ENCODE measurements around the gene SH3GL1.

The SH3GL1 gene

DNA sequence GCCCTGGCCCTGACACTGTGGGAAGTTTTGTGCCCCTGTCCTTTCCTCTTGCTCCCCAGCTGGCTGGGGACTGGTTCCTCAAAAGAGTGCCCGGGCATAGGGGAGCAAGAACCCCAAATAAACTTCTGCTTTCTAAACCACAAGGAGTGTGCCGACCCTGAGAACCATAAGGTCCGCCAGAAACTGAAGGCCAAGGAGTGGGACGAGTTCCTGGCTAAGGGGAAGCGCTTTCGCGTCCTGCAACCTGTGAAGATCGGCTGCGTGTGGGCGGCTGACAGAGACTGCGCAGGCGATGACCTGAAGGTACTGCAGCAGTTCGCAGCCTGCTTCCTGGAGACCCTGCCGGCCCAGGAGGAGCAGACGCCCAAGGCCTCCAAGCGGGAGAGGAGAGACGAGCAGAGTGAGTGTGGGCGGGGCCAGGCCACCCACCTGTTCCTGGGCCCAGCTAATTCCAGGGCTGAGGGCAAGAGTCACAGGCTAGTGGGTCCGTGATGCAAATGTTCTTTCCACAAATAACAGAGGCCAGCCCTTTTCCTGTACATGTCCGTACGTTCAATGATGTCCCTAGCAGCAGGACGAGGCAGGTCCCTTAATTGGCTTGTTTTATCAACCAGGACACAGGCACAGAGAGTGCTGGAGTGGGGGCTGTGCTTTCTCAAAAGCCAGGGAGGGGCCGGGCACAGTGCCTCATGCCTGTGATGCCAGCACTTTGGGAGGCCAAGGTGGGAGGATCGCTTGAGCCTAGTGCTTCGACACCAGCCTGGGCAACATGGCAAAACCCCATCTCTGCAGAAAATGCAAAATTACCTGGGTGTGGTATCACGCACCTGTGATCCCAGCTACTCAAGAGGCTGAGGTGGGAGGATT is 31.7 kb upstream of the SH3GL1 start:
- DNase-seq (ENCODE audit: low read depth in 2 of 2) = no peak

DNA sequence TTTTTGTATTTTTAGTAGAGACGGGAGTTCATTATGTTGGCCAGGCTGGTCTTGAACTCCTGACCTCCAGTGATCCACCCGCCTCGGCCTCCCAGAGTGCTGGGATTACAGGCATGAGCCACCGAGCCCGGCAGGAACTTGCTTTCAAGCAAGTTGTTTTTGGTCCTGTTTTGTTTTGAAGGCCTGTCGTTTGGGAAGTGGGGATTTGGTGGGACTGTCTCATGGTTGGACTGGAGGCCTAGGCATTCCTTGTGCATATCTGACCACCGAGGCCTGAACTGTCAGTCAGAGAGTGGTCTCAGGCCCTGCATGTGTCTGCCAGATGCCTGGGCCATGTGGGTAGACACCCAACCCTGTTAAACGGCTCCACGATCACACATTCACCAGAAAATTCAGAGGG is 30.9 kb upstream of the SH3GL1 start:
- DNase-seq (ENCODE audit: low read depth in 2 of 2) = no peak

DNA sequence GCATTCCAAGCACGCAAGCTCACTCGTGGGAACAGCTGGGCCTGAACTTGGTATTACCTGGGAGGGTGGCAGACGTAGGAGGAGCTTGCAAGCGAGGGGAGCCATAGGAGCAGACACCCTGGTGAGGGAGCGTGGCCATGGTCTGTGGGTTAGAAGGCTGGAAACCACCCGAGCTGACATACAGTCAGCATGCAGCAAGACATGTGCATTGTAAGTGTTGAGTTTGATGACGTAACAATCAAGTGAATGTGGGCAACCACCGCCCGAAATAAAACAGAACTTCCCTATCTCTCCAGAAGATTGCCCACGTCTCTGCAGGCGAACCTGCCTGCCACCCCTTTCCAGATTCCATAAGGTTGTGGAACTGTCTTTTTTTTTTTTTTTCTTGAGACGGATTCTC is 30.4 kb upstream of the SH3GL1 start:
- DNase-seq (ENCODE audit: low read depth in 2 of 2) = no peak

DNA sequence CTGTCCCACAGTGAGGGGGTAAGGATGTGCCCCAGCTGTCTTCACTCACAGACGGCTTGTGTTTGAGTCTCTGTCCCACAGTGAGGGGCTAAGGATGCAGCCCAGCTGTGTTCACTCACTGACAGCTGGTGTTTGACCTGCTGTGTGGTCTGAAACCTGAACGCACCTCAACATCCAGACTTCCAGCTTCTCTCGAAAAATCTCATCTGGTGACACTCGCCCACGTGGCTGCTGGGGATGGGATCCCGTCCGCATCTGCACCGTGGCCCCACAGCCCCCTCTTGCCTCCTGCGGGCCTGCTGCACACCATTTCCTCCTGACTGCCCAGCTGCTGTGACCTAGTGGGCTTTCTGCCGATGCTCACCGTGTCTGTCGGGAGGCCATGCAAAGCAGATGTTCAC is 29.4 kb upstream of the SH3GL1 start:
- no peak for DNase-seq (ENCODE audit: low read depth in 2 of 2)

DNA sequence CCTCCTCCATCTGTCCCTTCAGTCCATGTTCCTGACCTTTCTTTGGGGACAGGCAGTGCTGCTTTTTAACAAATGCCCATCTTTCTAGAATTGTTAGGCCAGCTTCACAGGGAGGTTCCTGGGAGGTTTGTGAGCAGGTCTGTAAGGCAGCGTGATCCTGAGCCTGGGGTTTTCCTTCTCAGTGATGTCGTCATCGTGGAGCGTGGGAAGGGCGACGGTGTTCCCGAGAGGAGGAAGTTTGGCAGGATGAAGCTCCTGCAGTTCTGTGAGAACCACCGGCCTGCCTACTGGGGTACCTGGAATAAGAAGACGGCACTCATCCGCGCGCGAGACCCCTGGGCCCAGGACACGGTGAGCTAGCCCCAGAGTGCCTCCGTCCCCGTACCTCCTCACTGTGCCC is 28.9 kb upstream of the SH3GL1 start:
- DNase-seq (ENCODE audit: low read depth in 2 of 2) = no peak

DNA sequence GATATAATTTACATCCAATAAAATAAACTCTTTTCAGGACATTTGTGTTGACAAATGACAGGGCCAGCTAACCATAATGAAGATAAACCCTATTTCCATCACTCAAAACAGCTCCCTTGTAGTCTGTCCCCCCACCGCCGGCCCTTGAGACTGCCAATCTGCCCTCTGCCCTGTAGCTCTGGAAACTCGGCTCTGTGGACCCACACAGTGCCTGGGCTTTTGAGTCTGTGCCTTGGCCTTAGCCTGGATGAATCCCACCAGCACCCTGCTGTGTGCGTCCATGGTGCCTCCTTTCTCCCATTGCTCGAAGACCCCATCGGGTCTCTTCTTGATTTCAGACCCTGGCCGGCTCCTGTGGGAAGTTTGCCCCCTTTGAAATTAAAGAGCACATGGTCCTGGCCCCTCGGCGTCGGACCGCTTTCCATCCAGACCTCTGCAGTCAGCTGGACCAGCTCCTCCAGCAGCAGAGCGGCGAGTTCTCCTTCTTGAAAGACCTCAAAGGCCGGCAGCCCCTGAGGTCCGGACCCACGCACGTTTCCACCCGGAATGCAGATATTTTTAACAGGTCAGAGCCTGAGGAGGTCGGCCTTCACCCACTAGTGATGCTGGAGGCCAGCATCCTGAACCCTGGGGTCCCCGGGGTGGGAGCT is 28.1 kb upstream of the SH3GL1 start:
- DNase-seq (ENCODE audit: low read depth in 2 of 2) = no peak

DNA sequence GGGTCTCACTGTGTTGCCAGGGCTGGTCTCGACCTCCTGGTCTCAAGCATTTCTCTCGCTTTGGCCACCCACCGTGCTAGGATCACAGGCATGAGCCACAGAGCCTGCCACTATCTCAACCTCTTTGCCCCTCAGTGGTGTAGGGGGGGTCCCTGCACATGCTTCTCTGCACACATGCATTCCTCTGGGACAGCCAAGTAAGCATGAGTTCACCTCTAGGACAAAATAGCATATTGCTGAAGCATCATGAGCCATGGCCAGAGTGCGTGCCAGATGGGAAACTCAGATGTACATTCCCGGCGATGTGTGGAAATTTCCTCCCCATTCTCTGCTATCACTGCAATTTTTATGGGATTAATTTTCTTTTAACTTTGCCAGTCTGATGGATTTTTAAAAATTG is 25.2 kb upstream of the SH3GL1 start:
- no peak for DNase-seq (ENCODE audit: low read depth in 2 of 2)

DNA sequence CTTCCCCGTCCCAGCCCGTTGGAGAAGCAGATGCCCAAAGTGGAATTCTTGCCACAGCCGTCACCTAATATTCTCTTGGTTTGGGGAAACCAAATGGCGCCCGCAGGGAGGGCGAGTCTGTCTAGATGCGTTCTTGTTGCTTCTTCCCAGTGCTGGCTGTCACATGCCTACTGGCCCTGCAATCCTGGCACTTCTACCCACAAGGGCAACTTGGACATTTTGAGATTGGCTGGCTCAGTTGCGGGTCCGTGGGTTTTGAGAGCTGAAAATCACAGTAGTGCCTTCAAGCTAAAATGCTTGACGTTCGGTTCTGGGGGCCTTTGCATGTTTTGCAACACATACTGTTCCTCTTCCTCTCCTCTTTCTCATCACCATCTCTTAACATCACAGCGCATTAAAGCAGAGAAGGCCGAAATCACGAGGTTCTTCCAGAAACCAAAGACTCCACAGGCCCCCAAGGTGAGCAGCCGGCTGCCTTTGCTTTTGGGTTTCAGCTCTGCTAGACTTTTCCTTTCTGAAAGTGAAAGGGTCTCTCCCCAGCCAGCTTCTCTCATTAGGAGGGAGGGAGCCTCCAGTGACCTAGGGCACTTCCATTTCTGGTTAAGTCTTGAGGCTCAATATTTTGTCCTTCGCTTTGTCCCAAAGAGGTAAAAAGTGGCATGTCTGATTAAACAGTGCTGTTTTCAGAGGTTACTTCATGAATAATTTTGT is 23.2 kb upstream of the SH3GL1 start:
- DNase-seq (ENCODE audit: low read depth in 2 of 2) = no peak

DNA sequence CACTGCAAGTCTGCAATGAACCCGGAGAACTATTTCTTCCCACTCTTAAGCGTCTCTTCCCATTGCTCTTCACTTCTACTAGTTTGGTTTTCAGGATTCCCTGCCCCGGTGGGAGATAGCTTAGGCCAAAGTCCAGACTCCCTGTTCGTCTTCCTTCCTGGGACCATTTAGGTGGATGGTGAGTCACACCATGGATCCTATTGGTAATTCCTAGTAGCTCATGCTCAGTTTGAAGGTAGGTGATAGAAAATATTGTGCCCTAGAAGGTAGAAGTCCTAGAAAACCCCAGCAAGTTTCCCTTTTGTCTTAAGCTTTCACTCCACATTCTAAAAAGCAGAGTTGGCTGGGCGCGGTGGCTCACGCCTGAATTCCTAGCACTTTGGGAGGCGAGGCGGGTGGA is 15.9 kb upstream of the SH3GL1 start:
- DNase-seq (ENCODE audit: low read depth in 2 of 2) = no peak

DNA sequence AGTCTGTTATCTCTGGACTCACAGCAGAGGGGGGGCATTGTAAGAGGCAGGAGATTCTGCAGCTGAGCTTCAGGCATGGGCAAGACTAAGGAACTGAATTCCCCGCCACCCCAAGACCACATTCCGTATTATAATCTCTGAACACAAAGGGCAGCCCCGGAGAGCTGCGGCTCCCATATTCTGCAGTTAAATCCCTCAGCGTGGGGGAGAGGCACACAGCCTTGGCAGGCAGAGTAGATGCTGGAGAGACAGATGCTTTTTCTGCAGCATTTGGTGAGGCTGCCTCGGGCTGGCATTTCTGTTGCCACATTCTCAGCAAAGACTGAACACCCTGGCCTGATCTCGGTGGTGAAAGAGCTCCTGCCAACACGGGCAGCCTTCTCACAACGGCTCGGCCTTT is 15.0 kb upstream of the SH3GL1 start:
- DNase-seq (ENCODE audit: low read depth in 2 of 2) = no peak

DNA sequence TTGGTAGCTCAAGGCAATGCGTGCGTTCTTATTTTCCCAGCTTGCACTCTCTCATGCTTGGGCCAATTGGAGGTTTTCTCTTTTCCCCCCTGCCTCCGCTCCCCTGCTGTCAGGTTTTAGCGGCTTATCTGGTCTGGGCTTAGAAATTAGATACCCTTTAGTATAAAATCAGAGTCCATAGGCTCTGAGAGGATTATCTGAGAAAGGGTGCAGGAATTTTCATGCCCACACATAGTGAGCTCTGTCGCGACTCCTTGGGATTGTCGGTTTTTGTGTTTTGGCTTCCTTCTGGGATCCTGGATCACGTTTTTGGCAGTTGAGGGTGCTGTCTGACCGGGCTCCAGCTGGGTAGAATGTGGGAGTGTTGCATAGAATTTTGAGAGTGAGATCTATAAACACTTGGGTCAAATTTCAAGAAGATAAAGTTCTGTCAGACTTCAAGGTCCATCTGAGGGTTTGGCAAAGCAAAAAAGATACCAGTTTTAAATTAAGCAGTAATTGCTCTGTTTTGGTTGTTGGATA is 14.5 kb upstream of the SH3GL1 start:
- no peak for DNase-seq (ENCODE audit: low read depth in 2 of 2)

DNA sequence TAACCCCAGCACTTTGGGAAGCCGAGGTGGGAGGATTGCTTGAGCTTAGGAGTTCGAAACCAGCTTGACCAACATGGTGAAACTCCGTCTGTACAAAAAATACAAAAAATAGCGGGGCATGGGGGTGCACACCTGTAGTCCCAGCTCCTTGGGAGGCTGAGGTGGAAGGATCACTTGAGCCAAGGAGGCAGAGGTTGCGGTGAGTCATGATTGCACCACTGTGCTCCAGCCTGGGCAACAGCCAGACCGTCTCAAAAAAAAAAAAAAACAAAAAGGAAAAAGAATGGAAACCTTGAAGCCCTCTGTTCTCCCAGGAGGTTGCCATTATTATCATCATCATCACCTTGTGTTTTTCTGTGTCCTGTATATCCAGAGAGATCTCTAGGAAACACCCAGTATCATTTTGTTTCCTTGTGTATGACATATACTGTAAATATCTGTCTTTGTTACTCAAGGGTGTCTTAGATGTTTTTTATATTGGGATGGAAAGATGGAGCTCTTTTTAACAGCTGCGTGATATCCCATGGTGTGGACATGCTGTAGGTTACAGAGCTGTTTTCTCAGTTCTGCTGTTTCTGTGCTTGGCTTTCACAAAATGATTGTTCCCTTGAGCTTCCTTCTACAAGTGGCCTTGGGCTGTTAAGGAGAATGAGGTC is 13.9 kb upstream of the SH3GL1 start:
- DNase-seq (ENCODE audit: low read depth in 2 of 2) = no peak

DNA sequence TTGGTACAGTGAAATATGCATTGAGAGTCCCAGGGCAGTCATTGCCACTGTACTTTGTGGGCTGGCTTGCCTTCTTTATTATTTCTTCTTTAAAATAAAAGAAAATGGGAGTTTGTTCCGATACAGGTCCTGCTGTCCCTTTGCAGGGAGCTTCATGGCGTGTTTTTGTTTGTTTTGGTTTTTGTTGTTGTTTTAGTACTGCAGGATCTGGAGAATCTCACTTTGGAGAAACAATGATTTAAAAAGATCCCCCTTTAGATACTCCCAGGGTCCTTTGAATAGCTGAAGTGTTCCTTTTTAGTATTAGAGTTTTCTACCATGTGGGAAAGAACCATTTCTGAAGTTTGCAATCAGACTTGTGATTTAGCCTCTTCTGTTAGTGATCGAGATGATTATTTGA is 13.2 kb upstream of the SH3GL1 start:
- no peak for DNase-seq (ENCODE audit: low read depth in 2 of 2)

DNA sequence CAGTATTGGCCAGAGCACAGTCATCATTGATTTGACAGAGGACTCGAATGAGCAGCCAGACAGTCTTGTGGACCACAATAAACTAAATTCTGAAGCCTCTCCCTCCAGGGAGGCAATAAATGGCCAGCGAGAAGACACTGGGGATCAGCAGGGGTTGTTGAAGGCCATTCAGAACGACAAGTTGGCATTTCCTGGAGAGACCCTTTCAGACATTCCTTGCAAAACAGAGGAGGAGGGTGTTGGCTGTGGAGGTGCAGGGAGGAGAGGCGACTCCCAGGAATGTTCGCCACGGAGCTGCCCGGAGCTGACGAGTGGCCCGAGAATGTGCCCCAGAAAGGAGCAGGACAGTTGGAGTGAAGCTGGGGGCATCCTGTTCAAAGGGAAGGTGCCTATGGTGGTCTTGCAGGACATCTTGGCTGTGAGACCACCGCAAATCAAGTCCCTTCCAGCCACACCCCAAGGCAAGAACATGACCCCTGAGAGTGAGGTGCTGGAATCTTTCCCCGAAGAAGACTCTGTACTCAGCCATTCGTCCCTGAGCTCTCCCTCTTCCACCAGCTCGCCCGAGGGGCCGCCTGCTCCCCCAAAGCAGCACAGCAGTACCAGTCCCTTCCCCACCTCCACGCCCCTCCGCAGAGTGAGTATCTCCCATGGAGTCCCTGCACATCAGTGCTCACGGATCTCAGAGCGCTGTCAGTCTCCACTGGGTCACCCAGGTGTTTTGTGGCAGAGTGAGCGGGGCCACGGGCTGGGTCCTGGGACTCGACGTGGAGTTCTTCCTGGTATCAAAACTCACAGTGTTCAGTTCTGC is 9.0 kb upstream of the SH3GL1 start:
- no peak for DNase-seq (ENCODE audit: low read depth in 2 of 2)

DNA sequence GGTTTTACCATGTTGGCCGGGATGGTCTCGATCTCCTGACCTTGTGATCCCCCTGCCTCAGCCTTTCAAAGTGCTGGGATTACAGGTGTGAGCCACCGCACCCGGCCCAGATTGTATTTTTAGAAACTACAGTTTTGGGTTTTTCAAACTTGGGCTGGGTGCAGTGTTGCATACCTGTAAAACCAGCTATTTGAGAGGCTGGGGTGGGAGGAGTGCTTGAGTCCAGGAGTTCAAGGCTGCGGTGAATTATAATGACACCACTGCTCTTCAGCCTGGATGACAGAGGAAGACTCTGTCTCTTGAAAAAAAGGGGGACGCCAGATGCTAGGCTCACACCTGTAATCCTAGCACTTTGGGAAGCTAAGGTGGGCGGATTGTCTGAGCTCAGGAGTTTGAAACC is 6.3 kb upstream of the SH3GL1 start:
- no peak for DNase-seq (ENCODE audit: low read depth in 2 of 2)

DNA sequence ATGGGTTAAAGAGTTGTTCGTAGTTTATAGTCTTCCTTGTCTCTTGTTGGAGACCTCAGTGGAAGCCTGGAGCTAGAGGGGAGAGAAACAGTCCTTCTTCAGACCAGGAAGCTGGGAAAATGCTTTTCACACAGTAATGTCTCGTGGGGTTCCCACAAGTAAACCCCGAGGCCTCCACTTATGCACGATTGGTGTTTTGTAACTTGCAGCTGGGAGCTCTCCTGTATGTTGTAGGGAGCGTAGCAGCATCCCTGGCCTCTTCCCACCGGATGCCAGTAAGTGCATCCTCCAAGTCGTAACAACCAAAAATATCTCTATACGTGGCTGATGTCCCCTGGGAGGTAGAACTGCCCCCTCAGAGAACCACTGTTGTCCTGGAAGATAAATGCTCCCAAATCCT is 5.6 kb upstream of the SH3GL1 start:
- DNase-seq (ENCODE audit: low read depth in 2 of 2) = no peak

DNA sequence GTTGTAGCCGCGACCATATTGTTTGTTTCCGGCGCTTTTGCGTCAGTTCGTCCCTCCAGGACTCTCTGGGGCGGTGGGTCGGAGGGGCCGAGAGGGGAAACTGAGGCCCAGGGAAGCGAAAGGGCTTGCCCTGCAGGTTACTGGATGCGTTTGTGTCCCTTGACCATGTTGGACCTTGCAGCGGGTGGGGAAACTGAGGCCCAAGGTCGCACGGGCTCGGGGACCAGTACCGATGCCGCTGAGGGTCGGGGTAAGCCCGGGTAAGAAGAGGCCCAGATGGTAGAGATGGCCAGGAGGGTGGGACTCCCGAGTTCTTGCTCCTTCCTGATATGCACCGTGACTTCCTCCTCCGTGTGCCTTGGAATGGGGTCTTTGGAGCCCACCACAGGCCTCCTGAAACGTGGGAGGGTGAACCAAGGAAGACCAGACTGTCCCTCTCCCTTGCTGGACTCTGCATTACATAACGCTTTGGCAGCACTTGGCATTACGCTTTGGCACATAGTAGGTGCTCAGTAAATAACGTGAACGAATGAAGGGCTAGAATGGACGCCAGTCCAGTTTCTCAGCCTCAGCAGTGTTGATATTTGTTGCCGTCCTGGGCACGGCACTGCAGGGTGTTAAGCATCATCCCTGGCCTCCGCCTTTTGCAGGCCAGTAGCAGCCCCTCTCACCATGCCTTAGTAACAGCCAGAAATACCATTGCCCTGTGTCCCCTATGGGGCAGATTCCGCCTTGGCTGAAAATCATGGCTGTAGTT is 2.8 kb upstream of the SH3GL1 start:
- DNase-seq (ENCODE audit: low read depth in 2 of 2) = no peak

DNA sequence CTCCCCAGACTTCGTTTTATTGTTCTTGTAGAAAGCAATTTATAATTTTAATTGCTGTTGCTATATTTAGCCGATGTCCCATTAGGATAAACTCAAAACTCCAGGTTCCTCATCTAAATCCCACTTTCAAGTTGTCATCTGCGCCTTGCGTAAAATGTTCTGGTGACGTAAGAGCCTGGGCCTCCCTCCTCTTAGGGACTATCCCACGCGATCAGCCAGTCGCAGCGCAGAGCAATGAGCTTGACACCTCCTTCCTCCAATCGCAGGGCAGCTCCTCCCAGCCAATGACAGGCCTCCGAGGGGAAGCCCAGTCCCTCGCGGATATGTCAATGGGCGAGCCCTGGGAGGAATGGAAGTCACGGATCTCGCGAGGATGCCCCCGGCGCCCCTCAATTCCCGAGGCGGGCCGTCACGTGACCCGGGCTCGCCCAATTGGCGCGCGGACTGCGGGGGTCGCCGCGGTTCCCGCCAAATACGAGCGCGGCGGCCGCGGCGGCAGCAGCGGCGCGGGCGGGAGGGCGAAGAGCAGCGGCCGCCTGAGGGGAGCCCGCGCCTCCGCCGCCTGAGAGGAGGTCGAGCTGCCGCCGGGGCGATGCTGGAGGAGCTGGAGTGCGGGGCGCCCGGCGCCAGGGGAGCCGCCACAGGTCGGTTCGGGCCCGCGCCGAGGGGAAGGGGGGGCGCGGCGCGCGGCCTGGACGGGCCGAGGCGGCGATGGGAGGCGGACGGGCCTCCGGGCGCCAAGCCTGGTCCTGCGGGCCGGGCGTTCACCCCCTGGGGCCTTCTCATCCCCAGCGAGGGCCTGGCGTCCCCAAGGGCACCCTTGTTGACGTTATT is 2.0 kb upstream of the SH3GL1 start, which contains the start of gene CHAF1A:
CHAF1A (plus strand) TSS at position 470 of the 834 bp plus-strand sequence; CDS start at position 593, 123 bp downstream.
- DNase-seq (ENCODE audit: low read depth in 2 of 2) = peak; percentile 98 to 99

DNA sequence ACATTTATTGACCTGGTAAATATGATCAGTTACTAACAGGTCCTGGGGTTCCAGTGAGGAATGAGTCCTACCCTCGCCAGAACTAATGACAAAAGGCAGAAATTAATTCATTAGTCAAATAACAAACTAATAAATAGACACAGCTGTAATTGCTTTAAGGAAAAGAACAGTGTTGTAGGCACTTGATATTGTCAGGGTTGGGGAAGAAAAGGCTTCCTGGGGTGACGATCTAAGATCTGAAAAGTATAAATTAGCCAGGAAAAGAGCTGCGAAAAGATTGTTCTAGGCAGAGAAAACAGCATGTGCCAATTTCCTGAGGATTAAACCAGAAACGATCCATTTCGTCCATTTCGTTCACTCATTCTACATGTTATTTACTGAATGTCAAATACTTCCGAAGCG is 1.4 kb upstream of the SH3GL1 start:
- no peak for DNase-seq (ENCODE audit: low read depth in 2 of 2)

DNA sequence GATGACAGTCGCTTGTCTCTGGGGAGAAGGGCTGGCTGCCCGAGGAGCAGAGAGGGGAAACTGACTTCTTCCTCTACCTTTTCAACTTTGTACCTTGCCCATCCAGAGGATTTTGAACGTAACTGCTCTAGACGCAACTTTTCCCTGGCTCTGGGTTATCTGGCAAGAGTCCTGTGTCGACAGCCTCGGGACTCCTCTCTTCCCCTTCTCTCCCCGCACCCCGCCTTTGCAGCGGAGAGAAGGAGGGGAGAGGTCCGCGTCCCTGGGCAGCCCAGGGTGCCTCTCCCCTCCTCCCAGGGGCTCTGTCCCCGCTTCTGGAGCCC is 574 bp downstream of the SH3GL1 start:
- no peak for DNase-seq (ENCODE audit: low read depth in 2 of 2)

Data from stimulated activated CD4-positive, alpha-beta T cell treated with anti-CD3 and anti-CD28 coated beads, Interleukin-4, amount 100 ng/mL, for 48 hours (primary cell).